Natural killer cell (primary cell): Measurements from ENCODE around the gene FAM131A. TPM values are rescaled to one million over a fixed set of nuclear protein-coding genes. Genes with fewer than 3 reads are reported as not detected.

Source experiments
- ATAC-seq, 3 donors: fragments of 150-1000 bp in 2 of 3; fragments of 200-7000 bp in 1 of 3; cut with Tn5 transposase; 1 replicate in 1 of 3; 2 replicates in 2 of 3; pipeline ENCODE4 v1.10.0; 2021; ENCODE audit warnings: mild to moderate bottlenecking in 2 of 3, moderate library complexity in 2 of 3
- DNase-seq, 2 donors: peaks; one replicate each; pipeline versions ENCODE4 v3.0.0 to v3.0.0-alpha.2; 2013 to 2021; ENCODE audit warnings: mixed read lengths in 1 of 2
- H3K27ac ChIP-seq: one replicate; pipeline ENCODE4 v1.5.1; 2013; ENCODE audit warnings: mild to moderate bottlenecking, low read length
- H3K27me3 ChIP-seq: one replicate; pipeline ENCODE4 v1.6.1; 2013; ENCODE audit warnings: low read length; ENCODE audit not compliant: control insufficient read depth, insufficient read depth
- H3K36me3 ChIP-seq: one replicate; pipeline ENCODE4 v1.6.1; 2013; ENCODE audit warnings: low read length; ENCODE audit not compliant: control insufficient read depth, insufficient read depth
- H3K4me1 ChIP-seq: one replicate; pipeline ENCODE4 v1.6.1; 2013; ENCODE audit warnings: low read length; ENCODE audit not compliant: control insufficient read depth, insufficient read depth
- H3K4me3 ChIP-seq: one replicate; pipeline ENCODE4 v1.5.1; 2013; ENCODE audit warnings: low read length
- H3K9me3 ChIP-seq: one replicate; pipeline ENCODE4 v1.6.1; 2013; ENCODE audit warnings: low read length; ENCODE audit not compliant: control insufficient read depth, insufficient read depth
- H3K27ac Mint-ChIP-seq, 2 donors: one replicate each; pipeline ENCODE4 v1.8.0; 2022; ENCODE audit warnings: mild to moderate bottlenecking in 2 of 2, mixed read lengths in 2 of 2, moderate library complexity in 1 of 2
- H3K27me3 Mint-ChIP-seq, 2 donors: one replicate each; pipeline ENCODE4 v1.8.0; 2022; ENCODE audit warnings: low read depth in 2 of 2, mixed read lengths in 2 of 2
- H3K36me3 Mint-ChIP-seq: one replicate; pipeline ENCODE4 v1.8.0; 2022; ENCODE audit warnings: mixed read lengths
- H3K4me1 Mint-ChIP-seq, 2 donors: one replicate each; pipeline ENCODE4 v1.8.0; 2022; ENCODE audit warnings: mixed read lengths in 2 of 2
- H3K4me3 Mint-ChIP-seq: one replicate; pipeline ENCODE4 v1.8.0; 2022; ENCODE audit warnings: mild to moderate bottlenecking, moderate library complexity, mixed read lengths
- H3K9me3 Mint-ChIP-seq, 2 donors: one replicate each; pipeline ENCODE4 v1.8.0; 2022; ENCODE audit warnings: mixed read lengths in 2 of 2
- WGBS: methylation state at CpG from one replicate; pipeline ENCODE4 v1.1.7; 2013; ENCODE audit warnings: missing lambda C conversion rate; ENCODE audit not compliant: insufficient coverage; 5-methylcytosine and 5-hydroxymethylcytosine counted together
- intact Hi-C: fragments of 100-400 bp; cut with micrococcal nuclease; formaldehyde crosslinking; loops from one replicate; pipeline ENCODE4 v1.14.2; 2022
- total RNA-seq, 4 donors: library from RNA; stranded (reverse); fragments of 120-200 nt in 1 of 4; gene quantifications; one replicate each; pipeline versions ENCODE4 v1.2.3 to v1.2.4, GENCODE V29; 2013 to 2022
- TF ChIP-seq, protein P1 (sequence below): fragments of 200-600 bp; IDR thresholded peaks from one replicate; pipeline ENCODE4 v1.8.0; 2022; ENCODE audit warnings: antibody characterized with exemption

The FAM131A gene
- total RNA-seq, 3 donors from 2014 or later (not counting 1 experiment from before 2014, with no cell fraction given) = 6.9 to 8.8 (median 8.5) TPM

DNA sequence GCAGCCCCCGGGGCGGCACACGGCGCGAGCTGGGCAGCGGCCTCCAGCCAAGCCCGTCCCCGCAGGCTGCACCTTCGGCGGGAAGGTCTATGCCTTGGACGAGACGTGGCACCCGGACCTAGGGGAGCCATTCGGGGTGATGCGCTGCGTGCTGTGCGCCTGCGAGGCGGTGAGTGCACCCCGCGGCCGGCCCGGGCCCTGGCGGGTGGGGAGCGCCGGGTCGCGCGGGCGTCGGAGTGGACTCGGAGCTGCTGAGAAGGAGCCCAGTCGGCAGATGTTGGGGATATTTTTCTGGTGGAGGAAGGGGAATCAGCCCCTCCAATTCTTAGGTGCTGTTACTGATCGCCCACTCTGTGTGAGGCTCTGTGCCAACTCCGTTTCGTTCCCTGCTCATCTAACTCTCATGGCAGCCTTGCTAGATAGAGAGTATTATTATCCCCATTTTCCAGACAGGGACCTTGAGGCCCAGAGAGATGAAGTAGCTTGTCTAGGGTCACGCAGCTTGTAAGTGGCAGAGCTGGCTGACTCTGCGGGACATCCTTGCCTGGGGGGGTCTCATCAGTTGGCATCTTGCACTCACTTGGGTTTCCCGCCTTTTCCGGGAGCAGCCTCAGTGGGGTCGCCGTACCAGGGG, 43.3 kb downstream of the FAM131A start:
- Histone ChIP-seq H3K9me3 (no peaks in the 10 kb centered on the region), H3K36me3 (no peaks in the 10 kb centered on the region), H3K4me3 (no peak overlapping the region), H3K27ac (no peak overlapping the region), H3K27me3 (peaks cover 23% of the 10 kb centered on the region), H3K4me1 (peaks cover 14% of the 10 kb centered on the region)
- intact Hi-C loops = no loop called here
- WGBS = 4% methylated on average over 40 of the region's 42 CpGs
- Mint-ChIP-seq H3K27ac (no peak overlapping the region), H3K27me3 (peaks cover 37 to 68% of the 10 kb centered on the region in 2 donors), H3K9me3 (no peaks in the 10 kb centered on the region), H3K36me3 (no peaks in the 10 kb centered on the region), H3K4me3 (peak overlapping the region; percentile 71), H3K4me1 (peaks cover 0 to 20% of the 10 kb centered on the region in 2 donors)
- DNase-seq = peak in 1 of 2 donors; percentile 41
- peak in 2 of 3 donors; percentile 60 to 71 for ATAC-seq
- TF ChIP-seq, protein P1, sequence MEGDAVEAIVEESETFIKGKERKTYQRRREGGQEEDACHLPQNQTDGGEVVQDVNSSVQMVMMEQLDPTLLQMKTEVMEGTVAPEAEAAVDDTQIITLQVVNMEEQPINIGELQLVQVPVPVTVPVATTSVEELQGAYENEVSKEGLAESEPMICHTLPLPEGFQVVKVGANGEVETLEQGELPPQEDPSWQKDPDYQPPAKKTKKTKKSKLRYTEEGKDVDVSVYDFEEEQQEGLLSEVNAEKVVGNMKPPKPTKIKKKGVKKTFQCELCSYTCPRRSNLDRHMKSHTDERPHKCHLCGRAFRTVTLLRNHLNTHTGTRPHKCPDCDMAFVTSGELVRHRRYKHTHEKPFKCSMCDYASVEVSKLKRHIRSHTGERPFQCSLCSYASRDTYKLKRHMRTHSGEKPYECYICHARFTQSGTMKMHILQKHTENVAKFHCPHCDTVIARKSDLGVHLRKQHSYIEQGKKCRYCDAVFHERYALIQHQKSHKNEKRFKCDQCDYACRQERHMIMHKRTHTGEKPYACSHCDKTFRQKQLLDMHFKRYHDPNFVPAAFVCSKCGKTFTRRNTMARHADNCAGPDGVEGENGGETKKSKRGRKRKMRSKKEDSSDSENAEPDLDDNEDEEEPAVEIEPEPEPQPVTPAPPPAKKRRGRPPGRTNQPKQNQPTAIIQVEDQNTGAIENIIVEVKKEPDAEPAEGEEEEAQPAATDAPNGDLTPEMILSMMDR = no peak

DNA sequence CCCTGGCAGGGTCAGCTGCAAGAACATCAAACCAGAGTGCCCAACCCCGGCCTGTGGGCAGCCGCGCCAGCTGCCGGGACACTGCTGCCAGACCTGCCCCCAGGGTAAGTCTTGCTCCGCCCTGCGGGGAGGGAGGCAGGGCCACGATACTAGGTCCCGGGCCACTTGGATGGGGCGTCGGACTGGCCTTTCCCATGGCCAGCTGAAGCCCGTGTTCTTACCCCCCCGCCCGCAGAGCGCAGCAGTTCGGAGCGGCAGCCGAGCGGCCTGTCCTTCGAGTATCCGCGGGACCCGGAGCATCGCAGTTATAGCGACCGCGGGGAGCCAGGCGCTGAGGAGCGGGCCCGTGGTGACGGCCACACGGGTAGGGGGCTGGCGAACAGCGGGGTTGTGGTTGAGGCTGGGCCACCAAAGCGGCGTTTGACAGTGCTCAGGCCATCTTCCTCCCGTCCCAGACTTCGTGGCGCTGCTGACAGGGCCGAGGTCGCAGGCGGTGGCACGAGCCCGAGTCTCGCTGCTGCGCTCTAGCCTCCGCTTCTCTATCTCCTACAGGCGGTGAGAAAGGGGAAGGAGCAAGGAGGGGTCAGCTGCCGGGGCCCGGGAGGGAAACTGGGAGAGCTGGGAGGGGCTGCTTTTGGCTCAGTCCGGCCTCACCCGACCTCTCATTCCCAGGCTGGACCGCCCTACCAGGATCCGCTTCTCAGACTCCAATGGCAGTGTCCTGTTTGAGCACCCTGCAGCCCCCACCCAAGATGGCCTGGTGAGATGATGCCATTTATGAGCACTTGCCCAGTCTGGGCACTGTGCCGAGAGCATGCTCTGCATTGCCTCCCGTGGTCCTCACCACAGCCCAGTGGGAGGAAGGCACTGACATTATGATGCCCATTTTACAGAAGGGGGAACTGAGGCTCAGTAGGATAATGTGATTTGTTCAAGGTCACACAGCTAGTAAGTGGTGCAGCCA, 44.1 kb downstream of the FAM131A start:
- Histone ChIP-seq H3K9me3 (no peaks in the 10 kb centered on the region), H3K27ac (no peak overlapping the region), H3K36me3 (no peaks in the 10 kb centered on the region), H3K4me1 (peaks cover 14% of the 10 kb centered on the region), H3K4me3 (no peak overlapping the region), H3K27me3 (peaks cover 23% of the 10 kb centered on the region)
- H3K27me3 Mint-ChIP-seq = peaks cover 29 to 62% of the 10 kb centered on the region in 2 donors
- no peak overlapping the region for H3K27ac Mint-ChIP-seq
- 6% methylated on average over 55 of the region's 55 CpGs for WGBS
- DNase-seq (peak in 1 of 2 donors; percentile 22), ATAC-seq (peak in 2 of 3 donors; percentile 24)
- H3K4me1 Mint-ChIP-seq = peaks cover 0 to 20% of the 10 kb centered on the region in 2 donors
- no peaks in the 10 kb centered on the region for H3K36me3 Mint-ChIP-seq
- H3K4me3 Mint-ChIP-seq = peak overlapping the region; percentile 71
- no peaks in the 10 kb centered on the region for H3K9me3 Mint-ChIP-seq
- intact Hi-C loops = no loop called here
- TF ChIP-seq, protein P1 = no peak

- DNase-seq (no peak), ATAC-seq (no peak)
- Histone ChIP-seq H3K27me3 (peaks cover 23% of the 10 kb centered on the region), H3K36me3 (no peaks in the 10 kb centered on the region), H3K4me3 (no peak overlapping the region), H3K4me1 (peaks cover 14% of the 10 kb centered on the region), H3K9me3 (no peaks in the 10 kb centered on the region), H3K27ac (no peak overlapping the region)
- TF ChIP-seq, protein P1 = no peak
- WGBS = 89% methylated on average over 10 of the region's 16 CpGs
- Mint-ChIP-seq H3K4me3 (no peak overlapping the region), H3K4me1 (peaks cover 0 to 20% of the 10 kb centered on the region in 2 donors), H3K27ac (no peak overlapping the region), H3K36me3 (no peaks in the 10 kb centered on the region), H3K27me3 (peaks cover 20 to 58% of the 10 kb centered on the region in 2 donors), H3K9me3 (no peaks in the 10 kb centered on the region)
- intact Hi-C loops = no loop called here
Measured at GRCh38 chr3:184382326-184383032, 45.1 kb downstream of the FAM131A start.
